Uterus (tissue), 2 donors: ENCODE data around the gene NCF1.
"Not testable (repeated sequence)": the region's sequence is repeated elsewhere in the genome, so short reads cannot be mapped to it uniquely, and the experiment has no call there.

ENCODE experiments used
- CTCF ChIP-seq, 4 experiments: fragments of 200-600 bp in 2 of 4; fragments of 450-650 bp in 2 of 4; sonication (generic) in 2 of 4; IDR thresholded peaks; one replicate each; pipeline ENCODE4 v1.5.1; 2016 to 2019; ENCODE audit warnings: antibody characterized with exemption in 4 of 4, mild to moderate bottlenecking in 2 of 4, moderate library complexity in 1 of 4
- POLR2A ChIP-seq, 2 donors: fragments of 450-650 bp; IDR thresholded peaks; one replicate each; pipeline ENCODE4 v1.6.1; 2016; ENCODE audit warnings: antibody characterized with exemption in 2 of 2, mild to moderate bottlenecking in 1 of 2, moderate library complexity in 1 of 2

DNA sequence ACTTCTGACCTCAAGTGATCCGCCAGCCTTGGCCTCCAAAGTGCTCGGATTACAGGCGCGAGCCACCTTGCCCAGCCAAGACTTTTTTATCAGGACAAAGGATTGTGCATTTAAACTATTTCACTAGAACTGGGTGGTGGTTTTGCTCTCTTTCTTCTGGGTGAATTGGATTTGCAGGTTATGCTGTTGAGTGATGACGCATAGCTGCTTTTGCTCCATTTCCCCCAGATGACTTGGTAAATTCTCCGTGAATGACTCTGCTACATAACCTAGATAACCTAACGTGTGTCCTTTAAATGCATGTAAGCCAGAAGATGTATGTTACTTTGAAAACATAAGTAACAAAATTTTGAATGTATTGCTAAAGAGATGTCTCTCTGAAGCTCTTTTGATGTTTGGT, 15.5 kb upstream of the NCF1 start:
- not testable (repeated sequence) for TF ChIP-seq CTCF, POLR2A (IDR thresholded peaks at IDR 0.05)
